K562 (cell line): ENCODE measurements around the gene AMN1. TPM values are rescaled to one million over a fixed set of nuclear protein-coding genes. Genes with fewer than 3 reads are reported as not detected.

Experiments used
- ATAC-seq: fragments of 200-7000 bp; cut with Tn5 transposase; 3 replicates; pipeline ENCODE4 v1.9.1; 2020; ENCODE audit warnings: moderate library complexity
- BruUV-seq: library from RNA; stranded (reverse); fragments of 400-500 nt; replicated peaks from 2 replicates; lab custom pipeline; 2021; lab: Mats Ljungman, UMichigan
- CTCF ChIA-PET: fragments of 300-600 bp; formaldehyde crosslinking; extraction: SDS; loops from one replicate; lab custom pipeline; 2021; ENCODE audit warnings: low intra/inter-chr PET ratio; lab: Yijun Ruan, JAX
- POLR2A ChIA-PET: fragments of 300-600, 350-650 bp; sonication (Branson Sonifier 250); formaldehyde crosslinking; extraction: SDS; loops from one replicate; lab custom pipeline; 2021; ENCODE audit warnings: antibody characterized with exemption, inconsistent platforms; lab: Yijun Ruan, JAX
- DNase-seq, 4 experiments: peaks; one replicate each; pipeline versions ENCODE4 v3.0.0 to v3.0.0-alpha.2; 2011 to 2018; ENCODE audit warnings: low spot score in 3 of 4, mixed read lengths in 3 of 4; ENCODE audit errors: extremely low read depth in 1 of 4
- FAIRE-seq: peaks from 2 replicates; lab custom pipeline; 2011; peaks lifted over from hg19 to GRCh38; lab: Jason Lieb, UNC
- H2AFZ ChIP-seq: 2 replicates; pipeline ENCODE4 v1.6.0; 2011; ENCODE audit warnings: low read depth, low read length, control low read depth, inconsistent platforms
- H3K27ac ChIP-seq: fragments of 200-600 bp; 3 replicates; pipeline ENCODE4 v1.8.0; 2011; ENCODE audit warnings: low read depth, mild to moderate bottlenecking, control low read depth, inconsistent platforms, low read length, moderate library complexity, mixed read lengths; ENCODE audit errors: extremely low read depth
- H3K27me3 ChIP-seq, 2 experiments: fragments of 300-600 bp in 1 of 2; 2 replicates in 1 of 2; 3 replicates in 1 of 2; pipeline versions ENCODE4 v1.6.0 to v1.8.0; 2011; ENCODE audit warnings: inconsistent platforms in 2 of 2, low read length in 2 of 2, mild to moderate bottlenecking in 1 of 2, mixed read lengths in 1 of 2, moderate library complexity in 1 of 2; ENCODE audit not compliant: control insufficient read depth in 2 of 2, insufficient read depth in 2 of 2
- H3K36me3 ChIP-seq: fragments of 300-600 bp; 3 replicates; pipeline ENCODE4 v1.8.0; 2011; ENCODE audit warnings: mild to moderate bottlenecking, low read length, inconsistent platforms; ENCODE audit not compliant: control insufficient read depth, insufficient read depth
- H3K4me1 ChIP-seq, 2 experiments: fragments of 200-600 bp in 1 of 2; replicated peaks in 1 of 2; 2 replicates in 1 of 2; 3 replicates in 1 of 2; pipeline versions ENCODE4 v1.5.1 to v1.8.0; 2011; ENCODE audit warnings: inconsistent platforms in 2 of 2, low read length in 2 of 2, mild to moderate bottlenecking in 1 of 2, mixed read lengths in 1 of 2, moderate library complexity in 1 of 2; ENCODE audit not compliant: control insufficient read depth in 2 of 2, insufficient read depth in 2 of 2
- H3K4me2 ChIP-seq: 2 replicates; pipeline ENCODE4 v1.6.1; 2011; ENCODE audit warnings: low read length, control low read depth, inconsistent platforms, mixed read lengths; ENCODE audit not compliant: insufficient read depth
- H3K4me3 ChIP-seq: fragments of 200-600 bp; sonication (generic), shearing (Covaris generic); 2 replicates; pipeline ENCODE4 v1.5.1; 2016; ENCODE audit warnings: control low read depth, inconsistent platforms
- H3K79me2 ChIP-seq: fragments of 200-600 bp; 3 replicates; pipeline ENCODE4 v1.8.0; 2011; ENCODE audit warnings: low read length, inconsistent platforms; ENCODE audit not compliant: control insufficient read depth, insufficient read depth
- H3K9ac ChIP-seq, 2 experiments: 2 replicates each; pipeline versions ENCODE4 v1.6.0 to v1.6.1; 2011; ENCODE audit warnings: low read depth in 2 of 2, low read length in 2 of 2, control low read depth in 1 of 2, inconsistent platforms in 1 of 2, mild to moderate bottlenecking in 1 of 2, mixed read lengths in 1 of 2; ENCODE audit not compliant: insufficient read depth in 1 of 2
- H3K9me1 ChIP-seq: one replicate; pipeline ENCODE4 v1.6.0; 2011; ENCODE audit warnings: inconsistent platforms, mild to moderate bottlenecking, low read length, moderate library complexity; ENCODE audit not compliant: control insufficient read depth, insufficient read depth
- H3K9me3 ChIP-seq: replicated peaks from 2 replicates; pipeline ENCODE4 v1.5.1; 2011; ENCODE audit warnings: low read depth, low read length, inconsistent platforms; ENCODE audit not compliant: control insufficient read depth, insufficient read depth
- H4K20me1 ChIP-seq: replicated peaks from 2 replicates; pipeline ENCODE4 v1.6.1; 2011; ENCODE audit warnings: low read length, inconsistent platforms, mixed read lengths; ENCODE audit not compliant: control insufficient read depth, insufficient read depth
- ARHGAP35 ChIP-seq: fragments of 450-650 bp; IDR thresholded peaks from 2 replicates; pipeline ENCODE4 v1.6.1; 2018; ENCODE audit not compliant: partially characterized antibody
- CHD1 ChIP-seq: fragments of 200-600 bp; sonication (generic); IDR thresholded peaks from one replicate; pipeline ENCODE4 v1.6.1; 2012; ENCODE audit warnings: mild to moderate bottlenecking, moderate library complexity, low read length, inconsistent platforms
- DIDO1 ChIP-seq: fragments of 450-650 bp; IDR thresholded peaks from 2 replicates; pipeline ENCODE4 v1.6.1; 2016; ENCODE audit warnings: low read depth, missing biosample characterization, missing genetic modification characterization
- FOXJ3 ChIP-seq: sonication (generic); formaldehyde crosslinking; IDR thresholded peaks from 2 replicates; pipeline ENCODE4 v1.4.0; 2020; ENCODE audit warnings: mild to moderate bottlenecking, missing genetic modification reagents
- FOXM1 ChIP-seq, 2 experiments: fragments of 450-650 bp in 1 of 2; sonication (generic) in 1 of 2; formaldehyde crosslinking in 1 of 2; IDR thresholded peaks; 2 replicates each; pipeline versions ENCODE4 v1.6.1 to v1.9.0; 2017 to 2022; ENCODE audit warnings: low read depth in 2 of 2, mild to moderate bottlenecking in 2 of 2, missing genetic modification reagents in 1 of 2, moderate library complexity in 1 of 2
- MBD2 ChIP-seq: sonication (generic); IDR thresholded peaks from 2 replicates; pipeline ENCODE4 v1.6.1; 2016; ENCODE audit warnings: low read depth, borderline replicate concordance
- MTA1 ChIP-seq: fragments of 450-650 bp; IDR thresholded peaks from 2 replicates; pipeline ENCODE4 v1.6.1; 2017; ENCODE audit warnings: borderline replicate concordance
- NBN ChIP-seq: fragments of 450-650 bp; IDR thresholded peaks from 2 replicates; pipeline ENCODE4 v1.6.1; 2016; ENCODE audit warnings: low read depth, mild to moderate bottlenecking
- NCOA1 ChIP-seq: fragments of 450-650 bp; IDR thresholded peaks from 2 replicates; pipeline ENCODE4 v1.6.1; 2016; ENCODE audit warnings: low read depth
- NFYB ChIP-seq: IDR thresholded peaks from 2 replicates; pipeline ENCODE4 v1.6.1; 2011; ENCODE audit warnings: mild to moderate bottlenecking, moderate library complexity; ENCODE audit not compliant: insufficient read length; ENCODE audit errors: extremely low read depth
- RUNX1 ChIP-seq: sonication (generic); IDR thresholded peaks from 2 replicates; pipeline ENCODE4 v1.6.1; 2016; ENCODE audit warnings: antibody characterized with exemption, low read depth
- SNIP1 ChIP-seq: fragments of 450-650 bp; IDR thresholded peaks from 2 replicates; pipeline ENCODE4 v1.7.1; 2017; ENCODE audit warnings: low read depth, mild to moderate bottlenecking
- ZBTB7A ChIP-seq: IDR thresholded peaks from 2 replicates; pipeline ENCODE4 v1.6.1; 2011; ENCODE audit warnings: low read depth, mild to moderate bottlenecking, low read length, moderate library complexity, borderline replicate concordance; ENCODE audit not compliant: control insufficient read depth
- ZC3H11A ChIP-seq: IDR thresholded peaks from 2 replicates; pipeline ENCODE4 v1.6.1; 2012; ENCODE audit warnings: low read depth, low read length, improper control_type of control experiment
- ZEB2 ChIP-seq: fragments of 450-650 bp; IDR thresholded peaks from 2 replicates; pipeline ENCODE4 v1.6.1; 2016
- ZNF140 ChIP-seq: fragments of 250-450 bp; sonication (Bioruptor Pico); IDR thresholded peaks from 2 replicates; pipeline ENCODE4 v1.8.0; 2021; ENCODE audit warnings: moderate library complexity, mild to moderate bottlenecking, inconsistent platforms
- ZNF217 ChIP-seq: sonication (generic); formaldehyde crosslinking; IDR thresholded peaks from 2 replicates; pipeline ENCODE4 v1.8.0; 2022; ENCODE audit warnings: mild to moderate bottlenecking, missing genetic modification reagents
- WGBS: fragments of 100-300 bp; shearing (Covaris generic); methylation state at CpG from one replicate; pipeline ENCODE4 v1.1.6; 2016; ENCODE audit warnings: low coverage, mixed read lengths; ENCODE audit not compliant: insufficient coverage; ENCODE audit errors: missing lambda C conversion rate; 5-methylcytosine and 5-hydroxymethylcytosine counted together
- in situ Hi-C: fragments of 300-500 bp; cut with MboI; formaldehyde crosslinking; loops from 4 replicates; pipeline ENCODE4 v1.15.0; 2018; ENCODE audit warnings: inconsistent platforms, mixed read lengths
- intact Hi-C: fragments of 100-400 bp; cut with micrococcal nuclease; formaldehyde crosslinking; loops from 2 replicates; pipeline ENCODE4 v1.14.2; 2022
- polyA plus RNA-seq, 8 experiments: library from polyadenylated mRNA; depleted of rRNA in 4 of 8; stranded (reverse) in 5 of 8; unstranded in 3 of 8; fragments of >200 nt; fragmentation: Nextera tagmentation in 2 of 8; fragmentation: Illumina TruSeq in 1 of 8; extraction: Ambion mirVana in 2 of 8; extraction: Trizol in 1 of 8; gene quantifications; 2 replicates each; pipeline versions ENCODE4 v1.2.1 to v1.2.3, GENCODE V29; 2011 to 2014; ENCODE audit warnings: inconsistent platforms in 1 of 8, missing spikeins in 1 of 8
- total RNA-seq, 7 experiments: library from RNA; depleted of rRNA in 6 of 7; stranded (reverse); fragments of >200 nt in 6 of 7; fragmentation: Illumina TruSeq in 2 of 7; extraction: Trizol in 2 of 7; gene quantifications; 2 replicates each; pipeline versions ENCODE4 v1.2.1 to v1.2.3, GENCODE V29; 2011 to 2021; ENCODE audit warnings: low replicate concordance in 1 of 7
- TF ChIP-seq, protein P1 (sequence below): conservative IDR thresholded peaks from 2 replicates; pipeline ENCODE4 v1.6.1; 2011; ENCODE audit warnings: low read depth, mild to moderate bottlenecking, low read length; ENCODE audit not compliant: control insufficient read depth
- TF ChIP-seq, protein P2 (sequence below): fragments of 250-450 bp; sonication (Bioruptor Pico); IDR thresholded peaks from 2 replicates; pipeline ENCODE4 v1.8.0; 2021; ENCODE audit warnings: mild to moderate bottlenecking, moderate library complexity
- TF ChIP-seq, protein P3 (sequence below): sonication (generic); formaldehyde crosslinking; IDR thresholded peaks from 2 replicates; pipeline ENCODE4 v1.8.1; 2023; ENCODE audit warnings: mild to moderate bottlenecking, missing genetic modification reagents, moderate library complexity

The AMN1 gene
- total and polyA plus RNA-seq, 9 of the 15 experiments (the other 6 are each of a cell fraction or from before 2014, with no cell fraction given), result 5.2 to 27.6 (median 13.0) TPM

DNA sequence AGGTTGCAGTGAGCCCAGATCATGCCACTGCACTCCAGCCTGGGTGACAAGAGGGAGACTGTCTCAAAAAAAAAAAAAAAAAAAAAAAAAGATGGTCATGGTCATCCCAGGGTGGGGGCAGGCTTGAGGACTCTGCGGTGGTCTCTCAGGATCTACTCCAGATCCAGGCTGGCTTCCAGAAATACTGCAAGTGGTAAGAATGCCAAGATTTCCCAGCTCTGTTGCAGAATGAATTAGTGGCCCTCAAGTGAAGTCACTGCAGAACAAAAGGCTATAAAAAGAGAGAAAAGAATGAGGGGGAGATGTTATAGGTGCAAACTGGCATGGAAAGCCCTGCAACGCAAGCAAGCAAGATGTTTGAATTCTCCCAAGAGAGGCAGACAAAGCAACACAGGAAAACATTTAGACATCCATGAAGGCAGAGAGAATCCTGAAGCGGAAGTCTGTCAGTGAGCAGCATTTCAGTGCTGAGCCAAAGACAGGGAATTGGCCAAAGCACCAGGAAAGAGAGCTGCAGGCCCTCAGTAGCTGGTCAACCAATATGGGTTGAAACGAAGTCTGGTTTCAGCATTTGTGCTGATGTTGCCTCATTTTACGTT is 101.3 kb downstream of the AMN1 start:
- ChIA-PET POLR2A (interaction anchor here (1.1 kb wide), 1 partner anchor 33 kb away, joined by 4 read pairs; no protein-coding TSS in a partner anchor), CTCF (no interaction called here)
- Histone ChIP-seq H3K9me1 (no peaks in the 10 kb centered on the region), H2AFZ (no peak overlapping the region), H3K27ac (no peak overlapping the region), H3K36me3 (no peaks in the 10 kb centered on the region), H3K27me3 (no peaks in the 10 kb centered on the region), H3K4me1 (peaks cover 0 to 10% of the 10 kb centered on the region in 2 experiments; a peak in 4 of 5 replicates), H3K79me2 (no peaks in the 10 kb centered on the region), H4K20me1 (no peaks in the 10 kb centered on the region), H3K9ac (no peak overlapping the region; a peak in 1 of 4 replicates), H3K9me3 (no peaks in the 10 kb centered on the region), H3K4me3 (no peak overlapping the region), H3K4me2 (no peak overlapping the region)
- in situ Hi-C loops, result no loop called here
- WGBS, result 39% methylated on average over 5 of the region's 5 CpGs
- DNase-seq (no peak), FAIRE-seq (no peak), ATAC-seq (no peak)
- intact Hi-C loops, result no loop called here
- TF ChIP-seq, protein P1, sequence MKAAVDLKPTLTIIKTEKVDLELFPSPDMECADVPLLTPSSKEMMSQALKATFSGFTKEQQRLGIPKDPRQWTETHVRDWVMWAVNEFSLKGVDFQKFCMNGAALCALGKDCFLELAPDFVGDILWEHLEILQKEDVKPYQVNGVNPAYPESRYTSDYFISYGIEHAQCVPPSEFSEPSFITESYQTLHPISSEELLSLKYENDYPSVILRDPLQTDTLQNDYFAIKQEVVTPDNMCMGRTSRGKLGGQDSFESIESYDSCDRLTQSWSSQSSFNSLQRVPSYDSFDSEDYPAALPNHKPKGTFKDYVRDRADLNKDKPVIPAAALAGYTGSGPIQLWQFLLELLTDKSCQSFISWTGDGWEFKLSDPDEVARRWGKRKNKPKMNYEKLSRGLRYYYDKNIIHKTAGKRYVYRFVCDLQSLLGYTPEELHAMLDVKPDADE, result no peak
- TF ChIP-seq ZBTB7A (no peak), ZC3H11A (no peak), NBN (no peak), MTA1 (no peak), FOXM1 (IDR thresholded peaks at IDR 0.05; ENCODE audit: low read depth) (no peak), FOXM1 (CRISPR knock-in tag; IDR thresholded peaks at IDR 0.05; ENCODE audit: low read depth) (no peak), ZNF140 (CRISPR knock-in tag) (no peak), NFYB (no peak), CHD1 (no peak), NCOA1 (no peak), DIDO1 (no peak), SNIP1 (no peak), RUNX1 (no peak), MBD2 (no peak), FOXJ3 (CRISPR knock-in tag) (no peak), ARHGAP35 (no peak), ZEB2 (no peak), ZNF217 (CRISPR knock-in tag) (no peak)
- TF ChIP-seq, protein P2, sequence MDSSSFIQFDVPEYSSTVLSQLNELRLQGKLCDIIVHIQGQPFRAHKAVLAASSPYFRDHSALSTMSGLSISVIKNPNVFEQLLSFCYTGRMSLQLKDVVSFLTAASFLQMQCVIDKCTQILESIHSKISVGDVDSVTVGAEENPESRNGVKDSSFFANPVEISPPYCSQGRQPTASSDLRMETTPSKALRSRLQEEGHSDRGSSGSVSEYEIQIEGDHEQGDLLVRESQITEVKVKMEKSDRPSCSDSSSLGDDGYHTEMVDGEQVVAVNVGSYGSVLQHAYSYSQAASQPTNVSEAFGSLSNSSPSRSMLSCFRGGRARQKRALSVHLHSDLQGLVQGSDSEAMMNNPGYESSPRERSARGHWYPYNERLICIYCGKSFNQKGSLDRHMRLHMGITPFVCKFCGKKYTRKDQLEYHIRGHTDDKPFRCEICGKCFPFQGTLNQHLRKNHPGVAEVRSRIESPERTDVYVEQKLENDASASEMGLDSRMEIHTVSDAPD (CRISPR knock-in tag), result no peak
- TF ChIP-seq, protein P3, sequence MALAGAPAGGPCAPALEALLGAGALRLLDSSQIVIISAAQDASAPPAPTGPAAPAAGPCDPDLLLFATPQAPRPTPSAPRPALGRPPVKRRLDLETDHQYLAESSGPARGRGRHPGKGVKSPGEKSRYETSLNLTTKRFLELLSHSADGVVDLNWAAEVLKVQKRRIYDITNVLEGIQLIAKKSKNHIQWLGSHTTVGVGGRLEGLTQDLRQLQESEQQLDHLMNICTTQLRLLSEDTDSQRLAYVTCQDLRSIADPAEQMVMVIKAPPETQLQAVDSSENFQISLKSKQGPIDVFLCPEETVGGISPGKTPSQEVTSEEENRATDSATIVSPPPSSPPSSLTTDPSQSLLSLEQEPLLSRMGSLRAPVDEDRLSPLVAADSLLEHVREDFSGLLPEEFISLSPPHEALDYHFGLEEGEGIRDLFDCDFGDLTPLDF (CRISPR knock-in tag), result no peak
- BruUV-seq, result no TSS peak
